HFF-Myc (cell line): ENCODE results near the gene SLC28A1.

Experiments
- DNase-seq: peaks from one replicate; pipeline ENCODE4 v3.0.0-alpha.2; 2011; ENCODE audit warnings: low read depth; ENCODE audit errors: extremely low read depth
- H3K4me3 ChIP-seq: replicated peaks from 2 replicates; pipeline ENCODE4 v1.5.1; 2011; ENCODE audit warnings: low read depth, mild to moderate bottlenecking, control low read depth, low read length
- CTCF ChIP-seq: IDR thresholded peaks from 2 replicates; pipeline ENCODE4 v1.5.1; 2012; ENCODE audit warnings: mild to moderate bottlenecking, low read depth, low read length, control low read depth; ENCODE audit errors: missing control alignments

The SLC28A1 gene

GRCh38 chr15:84988909-84989644 lies 104.6 kb downstream of the SLC28A1 start:
- no peak for TF ChIP-seq CTCF
- DNase-seq = no peak
- H3K4me3 ChIP-seq = no peak overlapping the region

- no peak for DNase-seq
- no peak for TF ChIP-seq CTCF
- no peak overlapping the region for H3K4me3 ChIP-seq
These were observed 106.0 kb downstream of the SLC28A1 start for GRCh38 chr15:84990507-84990906.

GRCh38 chr15:84991014-84991712 lies 106.7 kb downstream of the SLC28A1 start:
- no peak overlapping the region for H3K4me3 ChIP-seq
- TF ChIP-seq CTCF = no peak
- DNase-seq = no peak

- no peak overlapping the region for H3K4me3 ChIP-seq
- DNase-seq = no peak
- TF ChIP-seq CTCF = no peak
These were observed 107.9 kb downstream of the SLC28A1 start for GRCh38 chr15:84992157-84992944.
